ENCODE measurements around the gene SEC24A.
"Not testable (repeated sequence)": the region's sequence is repeated elsewhere in the genome, so short reads cannot be mapped to it uniquely, and the experiment has no call there.

Gene SEC24A

DNA sequence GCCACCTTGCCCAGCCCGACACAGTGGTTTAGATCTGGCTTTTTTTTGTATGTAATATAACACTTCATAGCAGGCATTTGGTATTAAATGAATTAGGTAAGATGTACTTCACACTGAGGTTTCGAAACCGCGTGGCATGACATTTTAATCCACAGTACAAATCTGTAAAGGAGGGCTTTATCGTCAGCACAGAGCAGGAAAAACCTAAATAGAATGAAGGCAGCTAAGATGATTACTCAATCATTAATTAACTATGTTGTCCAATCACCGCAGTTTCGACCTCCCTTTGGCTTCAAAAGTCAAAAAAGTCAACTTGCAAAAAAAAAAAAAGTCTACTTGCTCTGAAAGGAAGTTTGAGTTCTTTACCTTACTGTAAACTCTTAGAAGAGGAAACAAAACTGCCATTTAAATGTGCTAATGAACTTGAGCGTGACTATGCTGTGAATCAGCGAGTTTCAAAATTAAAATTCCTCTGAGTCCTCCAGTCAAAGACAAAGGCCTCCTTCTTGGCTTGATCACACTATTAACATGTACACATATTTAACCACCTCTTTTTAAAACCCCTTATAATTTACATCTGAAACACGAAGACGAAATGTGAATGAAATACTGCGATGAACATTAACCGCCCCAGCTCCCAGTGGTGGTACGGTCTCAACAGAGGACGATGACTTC lies 698 bp upstream of the SEC24A start:
- H3K4me3 ChIP-seq (ENCODE audit: low read depth, low read length): peak overlapping the region; percentile 100
- DNase-seq (ENCODE audit: low read depth): peak; percentile 25

DNA sequence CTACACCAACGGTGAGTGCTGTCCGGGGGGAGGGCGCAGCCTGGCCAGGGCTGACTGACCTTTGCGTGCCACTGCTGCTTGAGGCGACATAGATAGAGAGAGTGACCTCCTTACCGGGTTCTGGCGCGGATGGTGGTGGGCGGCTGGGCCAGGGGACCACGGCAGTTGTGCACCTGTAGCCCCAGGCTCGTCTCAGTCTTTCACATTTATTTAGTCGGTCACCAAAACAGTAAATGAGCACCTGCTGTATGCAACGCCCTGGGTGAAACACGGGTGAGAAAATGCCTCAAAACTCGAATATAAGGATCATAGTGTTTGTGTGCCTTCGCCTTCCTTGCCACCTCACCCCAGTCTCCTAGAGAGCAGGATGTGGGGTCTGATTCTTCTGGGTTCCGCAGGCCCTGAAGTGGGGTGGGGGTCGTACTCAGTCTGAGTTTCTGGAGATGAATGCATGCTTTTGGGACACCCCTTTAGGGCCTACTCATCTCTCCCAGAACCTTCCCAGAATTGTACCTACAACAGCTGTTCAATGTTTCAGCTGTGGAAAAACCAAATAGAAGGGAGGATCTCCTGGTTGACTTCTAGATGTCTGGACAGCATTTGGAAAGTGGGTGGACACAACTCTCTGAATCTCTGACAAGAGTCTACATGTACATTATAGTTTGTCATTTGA lies 714 bp downstream of the SEC24A start:
- peak overlapping the region; percentile 100 for H3K4me3 ChIP-seq (ENCODE audit: low read depth, low read length)
- no peak for DNase-seq (ENCODE audit: low read depth)

DNA sequence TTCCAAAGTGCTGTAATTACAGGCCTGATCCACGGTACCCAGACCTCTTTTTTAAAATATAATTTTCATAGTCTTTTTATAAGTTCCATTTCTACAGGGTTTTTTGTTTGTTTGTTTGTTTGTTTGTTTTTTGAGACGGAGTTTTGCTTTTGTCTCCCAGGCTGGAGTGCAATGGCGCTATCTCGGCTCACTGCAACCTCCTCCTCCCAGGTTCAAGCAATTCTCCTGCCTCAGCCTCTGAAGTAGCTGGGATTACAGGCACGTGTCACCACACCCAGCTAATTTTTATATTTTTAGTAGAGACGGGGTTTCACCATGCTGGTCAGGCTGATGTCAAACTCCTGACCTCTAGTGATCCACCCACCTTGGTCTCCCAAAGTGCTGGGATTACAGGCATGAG lies 2.1 kb downstream of the SEC24A start:
- H3K4me3 ChIP-seq (ENCODE audit: low read depth, low read length): peak overlapping the region; percentile 100
- not testable (repeated sequence) for DNase-seq (ENCODE audit: low read depth)

DNA sequence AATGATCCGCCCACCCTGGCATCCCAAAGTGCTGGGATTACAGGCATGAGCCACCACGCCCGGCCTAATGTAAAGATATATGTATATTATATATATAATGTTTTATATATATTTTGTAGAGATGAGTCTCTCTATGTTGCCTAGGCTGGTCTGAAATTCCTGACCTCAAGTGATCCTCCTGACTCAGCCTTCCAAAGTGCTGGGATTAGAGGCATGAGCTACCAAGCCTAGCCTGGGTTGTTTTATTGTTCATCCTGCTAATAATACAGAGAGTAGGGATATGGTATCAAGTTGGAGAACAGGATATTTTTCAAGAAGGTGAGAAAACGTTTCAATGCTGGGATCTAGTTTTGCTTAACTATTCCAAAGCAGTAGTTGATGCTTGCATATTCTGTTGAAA lies 2.9 kb downstream of the SEC24A start:
- no peak for DNase-seq (ENCODE audit: low read depth)
- H3K4me3 ChIP-seq (ENCODE audit: low read depth, low read length): no peak overlapping the region

DNA sequence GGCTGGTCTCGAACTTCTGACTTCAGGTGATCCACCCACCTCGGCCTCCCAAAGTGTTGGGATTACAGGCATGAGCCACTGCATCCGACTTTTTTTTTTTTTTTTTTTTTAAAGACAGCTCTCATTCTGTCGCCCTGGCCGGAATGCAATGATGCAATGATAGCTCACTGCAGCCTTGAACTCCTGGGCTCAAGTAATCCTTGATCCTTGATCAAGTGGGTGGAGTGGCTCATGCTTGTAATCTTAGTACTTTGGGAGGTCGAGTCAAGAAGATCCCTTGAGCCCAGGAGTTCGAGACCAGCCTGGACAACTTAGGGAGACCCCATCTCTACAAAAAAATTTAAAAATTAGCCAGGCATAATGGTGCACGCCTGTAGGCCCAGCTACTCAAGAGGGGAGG lies 8.1 kb downstream of the SEC24A start:
- DNase-seq (ENCODE audit: low read depth): no peak
- no peak overlapping the region for H3K4me3 ChIP-seq (ENCODE audit: low read depth, low read length)

DNA sequence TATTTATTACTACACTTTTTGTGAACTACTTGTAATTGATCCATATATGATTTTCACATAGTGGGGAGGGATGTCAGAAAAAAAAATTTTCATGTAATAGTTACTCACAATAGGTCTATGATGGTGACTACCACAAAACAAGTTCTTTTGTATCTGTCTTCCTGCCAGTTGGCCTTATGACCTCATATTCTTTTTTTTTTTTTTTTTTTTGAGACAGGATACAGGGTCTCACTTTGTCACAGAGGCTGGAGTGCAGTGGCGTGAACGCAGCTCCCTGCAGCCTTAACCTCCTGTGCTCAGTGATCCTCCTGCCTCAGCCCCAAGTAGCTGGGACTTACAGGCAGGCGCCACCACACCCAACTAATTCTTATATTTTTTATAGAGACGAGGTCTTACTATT lies 10.9 kb downstream of the SEC24A start:
- H3K4me3 ChIP-seq (ENCODE audit: low read depth, low read length): no peak overlapping the region
- no peak for DNase-seq (ENCODE audit: low read depth)

DNA sequence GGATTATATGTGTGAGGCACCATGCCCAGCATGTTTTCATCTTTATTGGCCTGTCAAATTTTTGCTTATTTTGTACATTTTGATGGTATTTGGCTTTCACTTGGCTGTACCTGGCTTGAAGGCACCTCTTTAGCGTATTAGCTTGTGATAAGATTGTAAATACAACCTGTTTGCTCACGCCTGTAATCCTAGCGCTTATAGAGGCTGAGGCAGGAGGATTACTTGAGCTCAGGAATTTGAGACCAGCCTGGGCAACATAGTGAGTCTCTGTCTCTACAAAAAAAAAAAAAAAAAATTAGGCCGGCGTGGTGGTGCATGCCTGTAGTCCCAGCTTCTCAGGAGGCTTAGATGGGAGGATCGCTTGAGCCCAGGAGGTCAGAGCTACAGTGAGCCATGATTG lies 11.3 kb downstream of the SEC24A start:
- H3K4me3 ChIP-seq (ENCODE audit: low read depth, low read length): no peak overlapping the region
- no peak for DNase-seq (ENCODE audit: low read depth)

DNA sequence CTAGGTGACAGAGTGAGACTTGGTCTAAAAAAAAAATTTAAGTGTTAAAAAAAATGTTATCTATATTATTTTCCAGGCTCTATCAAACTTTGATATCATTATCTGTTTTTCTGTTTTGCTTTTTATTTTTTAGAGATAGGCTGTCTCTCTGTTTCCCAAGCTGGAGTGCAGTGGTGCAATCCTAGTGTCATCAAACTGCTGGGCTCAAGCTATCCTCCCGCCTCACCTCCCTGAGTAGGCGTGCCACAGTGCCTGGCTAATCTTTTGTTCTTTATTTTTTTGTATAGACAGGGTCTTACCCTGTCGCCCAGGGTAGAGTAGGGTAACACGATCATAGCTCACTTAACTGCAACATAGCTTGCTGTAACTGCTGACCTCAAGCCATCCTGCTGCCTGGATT lies 14.4 kb downstream of the SEC24A start:
- DNase-seq (ENCODE audit: low read depth): no peak
- H3K4me3 ChIP-seq (ENCODE audit: low read depth, low read length): no peak overlapping the region

DNA sequence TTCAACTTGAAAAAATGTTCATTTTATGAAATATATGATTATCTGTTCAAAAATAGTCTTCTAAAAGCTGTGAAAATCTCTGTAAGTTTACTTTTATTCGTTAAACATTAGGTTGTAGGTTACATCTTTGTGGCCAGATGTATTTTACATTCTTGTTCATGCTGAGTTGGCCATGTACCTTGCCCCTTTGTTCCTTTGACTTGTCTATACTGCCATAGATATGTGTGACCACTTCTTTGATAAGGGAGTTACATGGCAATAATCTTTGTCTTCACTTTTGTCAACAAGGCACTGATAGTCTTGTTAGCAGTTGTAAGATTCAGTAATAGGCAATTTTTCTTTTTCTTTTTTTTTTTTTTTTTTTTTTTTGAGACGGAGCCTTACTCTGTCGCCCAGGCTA lies 15.9 kb downstream of the SEC24A start:
- H3K4me3 ChIP-seq (ENCODE audit: low read depth, low read length): no peak overlapping the region
- no peak for DNase-seq (ENCODE audit: low read depth)

DNA sequence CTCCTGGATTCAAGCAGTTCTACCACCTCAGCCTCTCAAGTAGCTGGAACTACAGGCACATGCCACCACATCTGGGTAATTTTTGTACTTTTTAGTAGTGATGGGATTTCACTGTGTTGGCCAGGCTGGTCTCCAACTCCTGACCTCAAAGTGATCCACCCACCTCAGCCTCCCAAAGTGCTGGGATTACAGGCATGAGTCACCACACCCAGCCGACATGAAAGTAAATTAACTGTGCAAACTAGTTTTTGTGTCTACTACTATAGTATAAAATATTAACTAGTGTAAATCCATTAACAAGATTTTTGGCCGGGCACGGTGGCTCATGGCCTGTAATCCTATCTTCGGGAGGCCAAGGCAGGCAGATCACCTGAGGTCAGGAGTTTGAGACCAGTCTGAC lies 25.0 kb downstream of the SEC24A start:
- not testable (repeated sequence) for DNase-seq (ENCODE audit: low read depth); H3K4me3 ChIP-seq (ENCODE audit: low read depth, low read length)

DNA sequence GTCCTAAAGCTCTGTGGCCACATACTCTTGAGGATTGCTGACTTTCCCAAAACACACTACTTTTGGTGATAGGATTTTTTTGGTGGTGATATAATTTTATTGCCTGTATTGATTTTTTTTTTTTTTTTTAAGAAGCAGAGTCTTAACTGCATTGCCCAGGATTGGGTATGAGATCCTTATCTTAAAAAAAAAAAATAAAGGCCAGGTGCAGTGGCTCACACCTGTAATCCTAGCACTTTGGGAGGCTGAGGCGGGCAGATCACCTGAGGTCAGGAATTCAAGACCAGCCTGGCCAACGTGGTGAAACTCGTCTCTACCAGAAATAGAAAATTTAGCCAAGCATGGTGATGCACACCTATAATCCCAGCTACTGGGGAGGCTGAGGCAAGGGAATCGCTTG lies 28.8 kb downstream of the SEC24A start:
- not testable (repeated sequence) for DNase-seq (ENCODE audit: low read depth); H3K4me3 ChIP-seq (ENCODE audit: low read depth, low read length)

DNA sequence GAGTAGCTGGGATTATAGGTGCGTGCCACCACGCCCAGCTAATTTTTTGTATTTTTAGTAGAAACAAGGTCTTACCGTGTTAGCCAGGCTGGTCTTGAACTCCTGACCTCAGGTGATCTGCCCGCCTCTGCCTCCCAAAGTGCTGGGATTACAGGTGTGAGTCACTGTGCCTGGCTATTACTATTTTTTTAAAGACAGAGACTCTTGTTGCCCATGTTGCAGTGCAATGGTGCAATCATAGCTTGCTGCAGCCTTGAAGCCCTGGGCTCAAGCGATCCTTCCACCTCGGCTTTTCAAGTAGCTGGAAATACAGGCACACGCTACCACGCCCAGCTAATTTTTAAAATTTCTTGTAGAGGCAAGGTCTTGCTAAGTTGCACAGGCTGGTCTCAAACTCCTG lies 41.6 kb downstream of the SEC24A start:
- H3K4me3 ChIP-seq (ENCODE audit: low read depth, low read length); DNase-seq (ENCODE audit: low read depth): not testable (repeated sequence)

DNA sequence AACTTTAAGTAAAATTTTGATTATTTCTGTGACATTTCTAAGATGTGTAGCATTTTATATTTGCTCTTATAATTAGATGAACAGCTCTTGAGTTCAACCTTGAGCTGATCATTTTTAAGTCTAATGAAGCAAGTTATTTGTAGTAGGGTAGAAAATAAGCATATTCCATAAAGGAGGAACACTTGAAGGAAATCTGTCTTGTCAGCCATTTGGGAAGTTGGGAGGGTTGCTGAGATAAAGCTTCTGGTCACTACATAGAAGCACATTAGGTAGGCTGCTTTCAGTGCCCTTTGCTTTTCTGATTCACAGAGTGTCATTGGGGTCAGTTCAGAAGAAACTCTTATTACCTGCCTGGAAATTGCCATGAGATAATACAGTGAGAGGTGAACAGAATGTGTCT lies 44.1 kb downstream of the SEC24A start:
- H3K4me3 ChIP-seq (ENCODE audit: low read depth, low read length): no peak overlapping the region
- DNase-seq (ENCODE audit: low read depth): no peak

DNA sequence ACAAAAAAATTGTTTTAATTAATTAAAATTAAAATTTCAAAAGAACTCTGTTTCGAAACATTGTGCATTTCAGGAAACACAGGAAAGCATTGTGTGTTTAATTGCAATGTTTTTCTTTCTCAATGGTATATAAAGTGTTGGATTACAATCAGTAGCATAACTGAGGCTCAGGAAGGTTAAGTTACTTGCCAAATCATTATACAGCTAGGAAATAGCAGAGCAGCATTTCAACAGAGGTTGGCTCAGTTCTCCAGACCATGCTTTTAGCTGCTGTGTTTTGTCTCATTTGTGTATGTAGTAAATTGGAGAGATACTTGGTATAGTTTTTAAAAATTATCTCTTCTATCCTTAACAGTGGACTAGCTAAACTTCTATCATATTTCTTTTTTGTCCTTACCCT lies 59.7 kb downstream of the SEC24A start:
- DNase-seq (ENCODE audit: low read depth): no peak
- no peak overlapping the region for H3K4me3 ChIP-seq (ENCODE audit: low read depth, low read length)

DNA sequence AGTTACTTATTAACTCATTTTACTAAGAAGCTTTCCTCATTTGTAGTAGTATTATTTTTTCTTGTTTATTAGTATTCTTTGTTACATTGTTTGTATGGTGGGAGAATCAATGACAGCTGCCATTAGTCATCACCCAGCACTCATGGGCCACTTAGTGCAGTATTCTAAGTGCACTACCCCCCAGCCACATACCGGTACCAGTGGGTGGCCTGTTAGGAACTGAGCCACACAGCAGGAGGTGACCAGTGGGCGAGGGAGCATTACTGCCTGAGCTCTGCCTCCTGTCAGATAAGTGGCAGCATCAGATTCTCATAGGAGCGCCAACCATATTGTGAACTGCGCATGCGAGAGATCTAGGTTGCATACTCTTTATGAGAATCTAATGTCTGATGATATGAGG lies 65.5 kb downstream of the SEC24A start:
- no peak overlapping the region for H3K4me3 ChIP-seq (ENCODE audit: low read depth, low read length)
- DNase-seq (ENCODE audit: low read depth): no peak

DNA sequence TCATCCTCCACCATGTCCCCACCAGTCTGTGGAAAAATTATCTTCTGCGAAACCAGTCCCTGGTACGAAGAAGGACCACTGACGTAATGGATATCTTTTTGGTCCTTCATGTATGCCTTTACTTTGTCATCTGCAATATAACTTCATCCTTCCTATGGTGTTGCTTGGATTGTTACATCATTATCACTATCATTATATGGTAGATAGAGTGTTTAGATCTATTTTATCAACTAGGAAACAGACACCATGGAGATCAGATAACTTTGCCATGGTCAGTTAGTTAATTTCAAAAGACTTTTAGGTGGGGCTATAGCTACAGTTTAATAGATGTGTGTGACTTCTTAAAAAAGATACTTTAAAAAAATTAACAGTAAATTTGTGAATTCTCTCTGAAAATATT lies 66.0 kb downstream of the SEC24A start:
- no peak overlapping the region for H3K4me3 ChIP-seq (ENCODE audit: low read depth, low read length)
- no peak for DNase-seq (ENCODE audit: low read depth)

DNA sequence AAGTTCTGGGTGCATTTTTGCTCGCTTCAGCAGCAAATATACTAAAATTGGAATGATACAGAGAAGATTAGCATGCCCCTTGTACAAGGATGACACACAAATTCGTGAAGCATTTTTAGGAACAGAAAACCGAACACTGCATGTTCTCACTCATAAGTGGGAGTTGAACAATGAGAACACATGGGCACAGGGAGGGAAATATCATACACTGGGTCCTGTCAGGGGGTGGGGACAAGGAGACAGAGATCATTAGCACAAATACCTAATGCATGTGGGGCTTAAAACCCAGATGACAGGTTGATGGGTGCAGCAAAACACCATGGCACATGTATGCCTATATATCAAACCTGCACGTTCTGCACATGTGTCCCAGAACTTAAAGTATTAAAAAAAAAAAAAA lies 66.9 kb downstream of the SEC24A start:
- DNase-seq (ENCODE audit: low read depth): not testable (repeated sequence)

DNA sequence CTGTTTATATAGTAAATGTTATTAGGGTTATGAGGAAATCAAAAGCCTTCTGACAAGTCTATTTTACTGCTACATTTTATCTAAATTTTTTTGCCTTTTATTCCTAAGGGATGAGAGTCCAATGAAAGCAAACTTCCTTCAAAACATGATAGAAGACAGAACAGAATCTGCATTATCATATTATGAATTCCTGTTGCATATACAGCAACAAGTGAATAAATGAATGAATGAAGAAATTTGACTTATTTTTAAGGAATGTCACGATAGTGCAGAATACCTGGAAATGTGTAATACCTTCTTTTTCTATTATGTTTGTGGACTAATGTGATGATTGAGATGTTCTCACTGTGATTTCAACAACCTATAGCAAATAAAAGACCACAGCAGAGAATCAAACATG lies 76.3 kb downstream of the SEC24A start:
- no peak overlapping the region for H3K4me3 ChIP-seq (ENCODE audit: low read depth, low read length)
- DNase-seq (ENCODE audit: low read depth): no peak

More for the DNA sequence above, 66.9 kb downstream of the SEC24A start:
- not testable (repeated sequence) for H3K4me3 ChIP-seq (ENCODE audit: low read depth, low read length)

DNA sequence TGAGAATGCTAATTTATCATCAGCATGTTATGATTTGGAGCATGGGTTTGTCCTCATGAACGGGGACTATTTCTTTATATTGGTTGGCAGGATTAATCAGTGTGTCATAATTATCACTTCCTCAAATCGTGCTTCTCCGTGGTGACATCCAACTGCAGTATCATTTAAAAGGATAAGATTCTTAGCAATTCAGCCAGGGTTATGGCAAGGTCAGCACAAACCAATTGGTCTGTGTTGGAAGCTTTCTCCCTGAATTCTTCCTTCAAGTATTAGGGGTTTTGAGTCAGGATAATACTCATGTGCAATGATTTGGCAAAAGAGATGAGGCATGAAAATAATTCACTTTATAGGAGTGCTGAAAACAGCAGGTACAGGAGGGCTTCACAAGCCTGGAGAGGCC lies 84.2 kb downstream of the SEC24A start:
- DNase-seq (ENCODE audit: low read depth): no peak
- H3K4me3 ChIP-seq (ENCODE audit: low read depth, low read length): no peak overlapping the region

DNA sequence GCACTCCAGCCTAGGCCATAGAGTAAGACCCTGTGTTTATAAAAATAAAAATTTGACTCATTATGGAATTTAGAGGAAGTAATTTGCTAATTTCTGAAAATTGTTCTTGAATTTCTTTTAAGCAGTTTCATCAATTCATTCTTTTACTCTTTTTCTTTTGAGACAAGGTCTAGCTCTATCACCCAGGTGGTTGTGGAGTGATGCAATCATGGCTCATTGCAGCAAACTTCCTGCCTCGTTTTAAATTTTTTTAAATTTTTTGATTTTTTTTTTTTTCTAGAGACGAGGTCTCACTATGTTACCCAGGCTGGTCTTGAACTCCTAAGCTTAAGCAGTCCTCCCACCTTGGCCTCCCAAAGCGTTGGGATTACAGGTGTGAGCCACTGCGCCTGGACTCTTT lies 86.7 kb downstream of the SEC24A start:
- no peak overlapping the region for H3K4me3 ChIP-seq (ENCODE audit: low read depth, low read length)
- no peak for DNase-seq (ENCODE audit: low read depth)

DNA sequence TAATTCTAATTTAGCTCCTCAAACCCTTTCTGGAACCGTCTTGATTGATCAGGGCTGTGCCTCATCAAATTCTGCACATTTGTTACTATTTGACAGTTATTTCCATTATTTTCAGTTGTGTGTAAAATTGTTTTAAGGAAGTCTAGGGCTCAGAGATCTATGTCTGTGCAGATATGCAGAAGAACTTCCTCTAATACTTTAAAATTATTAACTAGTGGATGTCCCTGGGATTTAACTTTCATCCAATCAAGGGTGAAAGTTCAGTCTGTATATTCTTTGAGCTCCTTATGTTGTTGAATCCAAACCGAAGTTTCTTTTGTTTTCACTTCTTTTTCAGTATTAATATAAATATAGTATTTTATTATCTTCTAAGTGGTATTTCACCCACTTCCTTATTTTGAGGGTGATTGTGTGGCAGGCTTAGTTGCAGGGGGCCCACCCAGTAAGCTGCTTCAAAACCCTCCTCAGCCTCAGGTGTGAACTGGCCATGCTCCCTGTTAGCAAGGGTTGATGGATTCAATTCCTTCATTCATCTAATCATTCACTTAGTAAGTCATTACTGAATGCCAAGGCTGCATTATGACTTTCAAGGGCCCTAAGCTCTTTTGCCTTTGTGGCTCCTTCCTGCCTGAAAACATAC lies 87.7 kb downstream of the SEC24A start:
- no peak for DNase-seq (ENCODE audit: low read depth)
- no peak overlapping the region for H3K4me3 ChIP-seq (ENCODE audit: low read depth, low read length)
